A673 (cell line): ENCODE measurements around the gene ZDHHC7. TPM values are rescaled to one million over a fixed set of nuclear protein-coding genes. Genes with fewer than 3 reads are reported as not detected.

Experiments used
- BruUV-seq: library from RNA; stranded (reverse); fragments of 400-500 nt; replicated peaks from 2 replicates; lab custom pipeline; 2021; lab: Mats Ljungman, UMichigan
- CTCF ChIA-PET: fragments of 300-600 bp; sonication (Branson Sonifier 250); formaldehyde crosslinking; loops from one replicate; lab custom pipeline; 2022; ENCODE audit warnings: antibody characterized with exemption; lab: Charles Lee
- POLR2A ChIA-PET: fragments of 300-600 bp; sonication (Branson Sonifier 250); formaldehyde crosslinking; loops from one replicate; lab custom pipeline; 2022; ENCODE audit warnings: antibody characterized with exemption; ENCODE audit not compliant: low non-redundant PET; lab: Charles Lee
- DNase-seq: peaks from one replicate; pipeline ENCODE4 v3.0.0-alpha.2; 2015; ENCODE audit warnings: low spot score
- H3K27ac ChIP-seq: fragments of 200-600 bp; sonication (generic); 2 replicates; pipeline ENCODE4 v1.5.1; 2016; ENCODE audit warnings: mixed run types, low read depth, mild to moderate bottlenecking, mixed read lengths, antibody characterized with exemption, low read length; ENCODE audit not compliant: poor library complexity, severe bottlenecking
- H3K27me3 ChIP-seq: fragments of 200-600 bp; sonication (generic); replicated peaks from 2 replicates; pipeline ENCODE4 v1.6.1; 2017; ENCODE audit warnings: mixed run types, low read depth, mild to moderate bottlenecking, mixed read lengths, antibody characterized with exemption, low read length; ENCODE audit not compliant: insufficient read depth, poor library complexity
- H3K36me3 ChIP-seq: fragments of 200-600 bp; sonication (generic); 2 replicates; pipeline ENCODE4 v1.6.1; 2016; ENCODE audit warnings: mixed run types, mild to moderate bottlenecking, mixed read lengths, antibody characterized with exemption, low read length; ENCODE audit not compliant: insufficient read depth, poor library complexity, severe bottlenecking
- H3K4me1 ChIP-seq: fragments of 200-600 bp; sonication (generic); 2 replicates; pipeline ENCODE4 v1.6.1; 2017; ENCODE audit warnings: mixed run types, mild to moderate bottlenecking, mixed read lengths, antibody characterized with exemption, low read length; ENCODE audit not compliant: insufficient read depth, poor library complexity, severe bottlenecking
- H3K4me3 ChIP-seq: fragments of 200-600 bp; sonication (generic); 2 replicates; pipeline ENCODE4 v1.5.1; 2016; ENCODE audit warnings: low read depth, mixed run types, mild to moderate bottlenecking, mixed read lengths, low read length; ENCODE audit not compliant: poor library complexity, severe bottlenecking
- H3K9me3 ChIP-seq: fragments of 200-600 bp; sonication (generic); 2 replicates; pipeline ENCODE4 v1.6.1; 2016; ENCODE audit warnings: mixed run types, low read depth, mild to moderate bottlenecking, mixed read lengths, antibody characterized with exemption, low read length; ENCODE audit not compliant: poor library complexity, severe bottlenecking
- CTCF ChIP-seq: fragments of 300-800, 200-600 bp; sonication (generic); conservative IDR thresholded peaks from 2 replicates; pipeline ENCODE4 v1.5.1; 2017; ENCODE audit warnings: low read depth, mild to moderate bottlenecking, antibody characterized with exemption, low read length, moderate library complexity, mixed read lengths
- EZH2 ChIP-seq: fragments of 200-600 bp; sonication (generic); IDR thresholded peaks from 2 replicates; pipeline ENCODE4 v1.6.1; 2017; ENCODE audit warnings: borderline replicate concordance, low read depth, mild to moderate bottlenecking, mixed read lengths, antibody characterized with exemption, low read length; ENCODE audit not compliant: poor library complexity, severe bottlenecking
- intact Hi-C: fragments of 100-400 bp; cut with micrococcal nuclease; formaldehyde crosslinking; loops from one replicate; pipeline ENCODE4 v1.10.0; 2022; ENCODE audit not compliant: unreplicated experiment
- total RNA-seq: library from RNA; stranded (reverse); gene quantifications from 2 replicates; pipeline ENCODE4 v1.2.3, GENCODE V29; 2021

The ZDHHC7 gene
- total RNA-seq, 1 experiment from 2014 or later = 43.5 TPM

GRCh38 chr16:84957792-84958191, 53.5 kb downstream of the ZDHHC7 start:
- intact Hi-C loops = no loop called here
- ChIA-PET CTCF (no interaction called here), POLR2A (no interaction called here)
- DNase-seq = no peak
- Histone ChIP-seq H3K27me3 (no peaks in the 10 kb centered on the region), H3K9me3 (no peaks in the 10 kb centered on the region), H3K4me3 (no peak overlapping the region), H3K36me3 (no peaks in the 10 kb centered on the region), H3K27ac (no peak overlapping the region), H3K4me1 (no peaks in the 10 kb centered on the region)
- TF ChIP-seq EZH2 (no peak), CTCF (no peak)
- BruUV-seq = no TSS peak

- intact Hi-C loops = no loop called here
- CTCF ChIA-PET = no interaction called here
- Histone ChIP-seq H3K27ac (no peak overlapping the region), H3K27me3 (no peaks in the 10 kb centered on the region), H3K4me1 (no peaks in the 10 kb centered on the region), H3K9me3 (no peaks in the 10 kb centered on the region), H3K36me3 (no peaks in the 10 kb centered on the region), H3K4me3 (no peak overlapping the region)
- TF ChIP-seq CTCF (no peak), EZH2 (no peak)
- no peak for DNase-seq
- BruUV-seq = no TSS peak
- POLR2A ChIA-PET = no interaction called here
These were observed 54.1 kb downstream of the ZDHHC7 start for GRCh38 chr16:84957192-84957591.

GRCh38 chr16:84955427-84955826, 55.9 kb downstream of the ZDHHC7 start:
- TF ChIP-seq EZH2 (no peak), CTCF (no peak)
- Histone ChIP-seq H3K4me1 (no peaks in the 10 kb centered on the region), H3K9me3 (no peaks in the 10 kb centered on the region), H3K36me3 (no peaks in the 10 kb centered on the region), H3K27ac (no peak overlapping the region), H3K27me3 (no peaks in the 10 kb centered on the region), H3K4me3 (no peak overlapping the region)
- ChIA-PET POLR2A (no interaction called here), CTCF (no interaction called here)
- intact Hi-C loops = no loop called here
- BruUV-seq = no TSS peak
- DNase-seq = no peak
